Left renal pelvis (tissue), 4 donors: ENCODE measurements around the gene TNK2. TPM values are rescaled to one million over a fixed set of nuclear protein-coding genes. Genes with fewer than 3 reads are reported as not detected.
"Not testable (repeated sequence)": the region's sequence is repeated elsewhere in the genome, so short reads cannot be mapped to it uniquely, and the experiment has no call there.

Experiments used
- DNase-seq, 4 donors: peaks; one replicate each; pipeline ENCODE4 v3.0.0-alpha.2; 2013; ENCODE audit warnings: low read depth in 4 of 4, low spot score in 3 of 4
- polyA plus RNA-seq, 4 donors: library from polyadenylated mRNA; unstranded; fragments of 120-200 nt; gene quantifications; one replicate each; pipeline ENCODE4 v1.2.1, GENCODE V29; 2013; ENCODE audit not compliant: insufficient read length in 4 of 4

The TNK2 gene
- polyA plus RNA-seq, 4 donors, result 21.6 to 42.0 (median 31.6) TPM

GRCh38 chr3:195872097-195872496 is 36.3 kb downstream of the TNK2 start:
- no peak for DNase-seq

GRCh38 chr3:195871686-195872085 is 36.7 kb downstream of the TNK2 start:
- not testable (repeated sequence) for DNase-seq

DNA sequence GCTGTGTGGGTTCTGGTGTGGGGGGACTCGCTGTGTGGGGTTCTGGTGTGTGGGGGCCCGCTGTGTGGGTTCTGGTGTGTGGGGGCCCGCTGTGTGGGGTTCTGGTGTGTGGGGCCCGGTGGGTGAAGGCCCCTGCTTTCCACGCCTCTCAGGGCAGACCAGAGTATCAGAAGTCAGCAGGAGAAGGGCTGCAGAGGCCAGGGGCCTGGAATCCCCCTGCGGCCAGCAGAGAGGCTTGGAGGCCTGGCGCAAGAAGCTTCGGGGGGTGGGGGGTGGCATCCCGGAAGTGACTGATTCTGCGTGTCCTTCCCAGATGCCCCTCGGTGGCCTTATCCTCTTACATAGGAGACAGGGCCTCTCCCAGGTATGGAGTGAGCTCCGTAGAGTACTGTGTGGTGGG is 37.4 kb downstream of the TNK2 start:
- no peak for DNase-seq

DNA sequence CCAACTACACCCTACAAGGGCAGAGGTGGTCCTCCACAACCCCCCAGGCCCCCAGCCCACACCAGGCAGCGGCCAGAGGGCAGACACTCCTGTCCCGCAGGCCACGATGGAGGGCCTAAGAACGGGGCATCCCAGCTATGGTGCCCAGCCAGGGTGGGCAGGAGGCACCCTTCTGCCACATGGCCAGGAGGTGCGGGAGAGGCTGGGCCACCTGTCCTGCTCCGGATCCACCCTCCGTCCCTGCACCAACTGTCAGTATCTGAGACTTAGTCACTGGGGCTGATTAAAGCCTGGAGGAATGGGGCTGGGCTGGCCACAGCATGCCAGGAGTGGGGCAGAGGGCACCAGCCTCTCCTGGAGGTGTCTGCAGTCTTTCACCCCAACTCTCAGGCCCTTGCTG is 37.9 kb downstream of the TNK2 start:
- DNase-seq, result no peak

- DNase-seq, result no peak
Measured at GRCh38 chr3:195869413-195870001, 38.8 kb downstream of the TNK2 start.

DNA sequence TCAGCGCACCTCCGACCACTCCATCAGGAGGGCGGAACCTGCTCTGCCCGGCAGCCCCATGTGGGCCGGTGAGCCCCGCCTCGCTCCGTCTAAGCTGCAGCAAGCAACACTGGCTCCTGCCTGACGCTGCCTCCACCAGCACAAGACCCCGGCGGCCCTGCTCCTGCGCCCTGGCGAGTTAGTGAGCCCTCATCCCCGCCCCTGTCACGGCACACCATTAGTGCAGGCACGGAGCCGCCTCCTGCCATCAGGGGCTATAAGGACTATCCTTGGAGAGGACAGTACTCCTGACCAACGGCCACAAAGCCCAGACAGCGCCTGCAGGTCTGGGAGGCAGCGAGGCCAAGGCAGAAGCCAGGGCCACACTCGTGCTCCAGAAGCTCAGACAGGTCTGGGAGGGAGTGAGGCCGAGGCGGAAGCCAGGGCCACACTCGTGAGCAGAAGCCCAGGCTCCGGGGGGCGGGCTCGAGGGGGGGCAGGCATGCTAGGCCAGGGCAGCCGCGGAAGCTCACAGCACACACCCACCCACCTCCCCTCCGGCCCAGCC is 39.4 kb downstream of the TNK2 start:
- DNase-seq, result no peak

GRCh38 chr3:195868336-195868865 is 40.0 kb downstream of the TNK2 start:
- DNase-seq, result no peak

DNA sequence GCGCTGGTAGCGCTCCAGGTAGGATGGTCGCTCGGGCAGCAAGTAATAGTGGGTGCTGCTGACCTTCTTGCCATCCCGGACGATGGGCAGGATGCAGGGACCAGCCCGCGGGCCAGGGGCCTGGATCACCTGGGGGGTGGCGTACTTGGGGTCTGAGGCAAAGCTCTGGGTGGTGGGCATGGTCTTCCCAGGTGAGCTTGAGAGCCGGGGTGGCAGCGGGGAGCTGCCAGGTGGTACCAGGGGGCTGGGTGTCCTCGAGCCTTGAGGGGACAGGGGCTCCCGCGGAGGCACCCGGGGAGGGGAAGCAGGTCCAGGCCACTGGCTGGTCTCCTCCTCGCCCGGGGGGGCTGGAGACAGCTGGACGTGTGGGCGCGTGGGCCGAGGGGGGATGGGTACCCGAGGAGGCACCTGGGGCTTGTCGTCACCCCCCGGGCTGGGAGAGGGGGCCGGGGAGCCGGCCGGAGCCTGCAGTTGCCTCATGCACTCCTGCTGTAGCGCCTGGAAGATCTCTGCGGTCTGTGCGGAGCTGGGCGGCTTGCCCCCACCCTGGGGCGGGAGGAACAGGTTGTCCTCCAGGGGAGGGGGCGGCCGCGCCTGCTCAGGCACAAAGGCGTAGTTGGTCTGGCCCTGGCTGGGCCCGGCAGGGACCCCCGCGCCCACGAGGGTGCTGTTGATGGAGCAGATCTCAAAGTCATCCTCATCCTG is 40.6 kb downstream of the TNK2 start:
- DNase-seq, result no peak

DNA sequence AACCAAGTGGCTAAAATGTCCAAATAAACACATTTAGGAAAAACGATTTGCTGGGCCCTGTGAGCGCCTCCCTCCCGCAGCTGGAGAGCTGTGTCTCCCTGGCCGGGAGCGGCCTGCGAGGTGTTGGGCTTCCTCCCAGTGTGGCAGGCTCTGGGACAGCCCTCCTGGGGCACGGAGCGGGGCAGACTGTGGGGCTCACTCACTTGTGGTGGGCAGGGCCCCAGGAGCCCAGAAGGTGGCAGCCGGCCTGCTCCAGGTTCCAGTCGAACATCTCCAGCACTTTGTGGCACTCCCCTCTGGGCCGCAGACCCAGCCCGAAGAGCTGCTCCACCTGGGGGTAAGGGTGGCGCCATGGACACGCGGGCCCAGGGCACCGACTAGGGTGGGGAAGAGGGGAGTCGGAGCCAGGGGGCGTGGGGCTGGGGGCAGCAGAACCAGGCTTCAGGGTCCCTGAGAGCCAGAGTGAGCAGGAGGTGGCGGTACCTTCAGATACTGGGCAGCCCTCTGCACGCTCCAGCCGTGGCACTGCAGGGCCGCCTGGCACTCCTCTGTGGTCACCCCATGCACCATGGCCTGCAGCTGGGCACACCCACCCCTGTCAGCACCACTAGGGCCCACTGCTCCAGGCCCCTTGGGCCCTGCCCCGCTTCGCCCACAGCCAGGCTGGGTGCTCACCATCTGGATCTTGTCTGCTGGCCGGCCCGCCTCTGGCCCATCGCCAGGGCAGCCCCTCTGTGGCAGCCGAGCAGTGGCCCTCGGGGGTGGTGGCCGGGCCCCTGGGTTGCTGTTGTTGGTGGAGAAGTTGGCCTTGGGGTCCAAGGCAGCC is 41.5 kb downstream of the TNK2 start:
- DNase-seq, result no peak

DNA sequence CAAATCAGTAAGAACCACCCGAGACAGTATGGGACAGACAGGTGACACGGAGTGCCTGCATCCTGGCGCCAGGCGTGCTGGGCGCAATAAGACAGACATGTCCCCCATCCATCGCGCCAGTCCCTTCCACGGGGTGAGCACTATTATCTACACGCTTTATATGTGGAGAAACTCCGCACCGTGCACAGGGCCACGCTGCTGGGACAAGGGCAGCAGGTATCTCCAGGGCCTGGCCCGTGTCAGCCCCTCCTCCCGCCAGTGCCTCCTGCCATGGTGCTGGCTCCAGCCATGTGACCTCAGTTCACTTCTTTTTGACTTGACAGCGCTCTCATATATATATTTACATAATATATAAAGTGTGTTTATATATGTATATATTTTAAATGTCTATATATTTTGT is 42.6 kb downstream of the TNK2 start:
- no peak for DNase-seq

DNA sequence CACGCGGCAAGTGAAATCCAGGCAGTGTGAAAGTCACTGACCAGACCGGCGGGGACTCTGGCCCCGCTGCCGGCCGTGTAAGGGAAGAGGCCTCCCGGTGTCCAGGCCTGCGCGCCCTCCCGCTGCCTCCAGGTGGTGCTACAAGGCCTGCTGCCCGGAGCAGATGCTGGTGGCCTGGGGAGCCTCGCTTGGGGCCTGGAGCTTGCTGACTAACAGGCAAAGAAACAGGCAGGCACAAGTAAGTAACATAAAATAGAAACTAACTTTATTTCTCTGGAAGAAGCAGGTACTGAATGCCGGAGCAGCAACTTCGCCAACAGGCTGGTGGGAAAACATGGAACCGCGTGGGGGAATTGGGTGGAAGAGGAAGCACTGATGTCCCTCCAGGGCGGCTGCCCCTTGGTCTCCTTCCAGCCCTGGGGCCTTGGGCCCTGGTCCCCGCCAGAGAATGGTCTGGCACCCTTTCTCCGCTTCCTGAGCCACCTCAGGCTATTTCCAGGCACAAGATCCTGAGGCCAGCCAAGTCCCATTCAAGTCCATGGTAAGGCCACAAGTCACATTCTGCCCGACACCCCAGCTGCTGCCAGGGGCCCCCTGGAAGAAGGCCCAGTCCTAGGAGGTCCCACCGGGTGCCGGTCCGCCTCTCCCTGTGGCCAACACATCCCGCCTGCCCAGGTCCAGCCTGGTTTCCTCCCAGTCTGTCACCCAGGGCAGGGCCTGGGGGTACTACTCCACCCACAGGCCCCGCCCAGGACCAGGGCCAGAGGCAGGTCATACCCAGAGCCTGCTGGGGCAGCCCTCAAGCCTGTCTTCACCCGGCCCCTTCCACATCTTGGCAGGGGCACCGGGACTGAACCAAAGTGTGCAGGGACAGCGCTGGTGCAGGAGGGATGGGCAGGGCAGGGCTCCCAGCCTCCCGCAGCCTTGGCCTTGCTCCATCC is 45.0 kb downstream of the TNK2 start:
- peak in 2 of 4 donors; percentile 39 to 51 for DNase-seq

DNA sequence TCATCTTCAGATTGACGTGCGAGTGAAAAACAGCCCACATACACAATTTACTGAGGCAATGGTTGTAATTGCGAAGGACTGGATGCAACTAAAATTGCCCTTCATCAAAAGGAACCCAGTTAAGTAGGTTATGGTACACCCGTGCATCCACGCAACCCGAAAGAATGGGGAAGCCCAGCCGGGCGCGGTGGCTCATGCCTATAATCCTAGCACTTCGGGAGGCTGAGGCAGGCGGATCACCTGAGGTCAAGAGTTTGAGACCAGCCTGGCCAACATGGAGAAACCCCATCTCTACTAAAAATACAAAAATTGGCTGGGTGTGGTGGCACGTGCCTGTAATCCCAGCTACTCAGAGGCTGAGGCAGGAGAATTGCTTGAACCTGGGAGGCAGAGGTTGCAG is 46.0 kb downstream of the TNK2 start:
- DNase-seq, result not testable (repeated sequence)

GRCh38 chr3:195860456-195860855 is 47.9 kb downstream of the TNK2 start:
- DNase-seq, result no peak

DNA sequence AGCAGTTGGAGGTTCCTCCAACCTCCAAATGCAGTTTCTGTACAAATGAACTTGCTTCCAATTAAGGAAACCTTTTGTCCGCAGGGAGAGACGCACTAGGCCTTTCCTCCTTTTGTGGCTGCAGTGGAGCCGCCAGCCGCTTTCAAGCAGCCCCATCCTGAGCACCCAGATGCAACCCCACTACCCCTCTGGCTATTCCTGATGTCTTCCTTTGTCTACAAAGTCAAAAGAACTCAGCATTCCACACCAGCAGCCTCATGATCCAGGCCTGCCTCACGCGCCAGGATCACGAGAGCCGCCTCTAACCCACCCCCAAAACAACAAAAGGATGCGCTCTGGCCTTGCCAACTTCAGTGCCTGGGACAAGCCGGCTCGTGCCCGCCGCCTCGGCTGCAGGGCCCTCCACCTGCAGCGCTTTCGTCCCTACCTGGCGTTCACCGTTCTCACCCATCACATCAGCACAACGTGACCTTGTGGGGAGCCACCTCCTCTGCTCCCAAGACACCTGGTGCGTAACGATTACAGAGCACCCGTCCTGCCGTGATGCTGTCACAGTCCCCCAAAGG is 48.4 kb downstream of the TNK2 start:
- DNase-seq, result no peak

DNA sequence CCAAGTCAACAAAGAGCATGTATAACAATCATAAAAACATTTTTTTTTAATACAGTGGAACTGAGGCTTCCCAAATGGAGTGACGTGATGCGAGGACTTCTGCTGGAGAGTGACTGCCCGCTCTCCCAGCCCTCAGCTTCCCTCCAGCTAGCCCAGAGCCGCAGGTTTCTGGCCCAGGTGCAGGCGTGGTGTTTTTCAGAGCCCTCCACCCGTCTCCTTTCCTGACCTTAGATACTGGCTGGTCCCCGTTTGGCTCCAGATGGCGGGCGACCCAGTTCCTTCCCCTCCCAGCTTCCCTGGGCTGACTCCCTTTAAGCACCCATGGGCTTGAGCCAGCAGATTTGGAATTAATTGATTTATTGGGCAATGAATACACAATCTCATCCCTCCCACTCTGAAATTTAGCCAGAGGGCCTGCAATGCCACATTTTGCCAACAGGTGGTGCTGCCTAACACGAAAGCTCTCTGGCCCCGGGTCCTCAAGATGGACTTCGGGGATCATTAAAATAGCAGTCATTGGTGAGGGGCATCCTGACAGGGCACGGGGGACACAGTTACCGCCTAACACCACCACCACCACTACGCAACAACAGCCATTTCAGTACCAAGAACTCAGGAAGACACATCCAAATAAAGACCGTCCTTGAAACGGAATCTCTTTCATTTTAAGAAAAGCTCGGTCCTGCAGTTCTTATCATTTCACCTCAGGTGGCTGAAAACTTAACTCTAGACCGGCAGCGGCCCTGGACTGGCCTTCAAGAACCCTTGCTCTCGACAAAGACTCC is 49.1 kb downstream of the TNK2 start:
- DNase-seq, result peak in 1 of 4 donors; percentile 41

GRCh38 chr3:195856410-195857084 is 51.8 kb downstream of the TNK2 start:
- no peak for DNase-seq

DNA sequence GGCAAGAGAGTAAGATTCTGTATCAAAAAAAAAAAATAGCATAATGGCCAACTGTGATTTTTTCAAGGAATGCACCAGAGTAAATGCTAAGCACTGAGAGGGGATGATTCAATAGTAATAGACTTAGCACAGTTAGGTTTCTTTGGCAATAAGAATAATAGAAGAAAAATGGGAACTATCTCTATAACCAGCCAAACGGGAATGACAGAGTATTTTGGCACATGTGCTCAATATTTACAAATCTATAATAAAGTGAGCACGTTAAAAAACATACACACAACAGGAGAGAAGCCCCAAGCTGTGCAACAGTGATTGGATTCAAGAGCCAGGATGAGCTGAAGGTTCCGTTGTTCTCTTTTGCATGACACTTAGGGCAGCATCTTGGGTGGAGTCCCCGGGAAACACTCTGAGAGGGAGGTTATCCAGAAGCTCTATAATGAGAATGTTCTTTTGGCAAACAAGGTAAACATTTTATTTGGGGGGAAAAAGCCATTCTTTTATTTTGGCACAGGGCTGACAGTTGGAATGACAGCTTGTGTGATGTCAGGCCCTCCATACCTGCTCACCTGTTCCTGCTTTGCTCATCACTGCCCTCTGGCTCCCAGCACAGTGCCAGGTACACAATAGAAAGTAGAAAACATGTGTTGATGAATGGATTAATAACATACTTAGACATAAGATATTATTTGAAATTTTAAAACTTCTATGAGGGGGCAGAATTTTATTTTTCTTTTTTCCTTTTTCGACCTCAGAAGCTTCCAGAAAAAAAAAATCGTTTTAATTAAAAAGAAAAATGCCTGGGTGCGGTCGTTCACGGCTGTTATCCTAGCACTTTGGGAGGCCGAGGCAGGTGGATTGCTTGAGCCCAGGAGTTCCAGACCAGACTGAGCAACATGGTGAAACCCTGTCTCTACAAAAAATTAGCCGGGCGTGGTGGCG is 52.6 kb downstream of the TNK2 start:
- DNase-seq, result no peak
